HG02885 (cell line): ENCODE data around the gene NDEL1.

Experiments used
- ATAC-seq: cut with Tn5 transposase; IDR thresholded peaks from one replicate; pipeline ENCODE4 v1.9.1; 2021; ENCODE audit warnings: mild to moderate bottlenecking; ENCODE audit not compliant: unreplicated experiment, poor library complexity

The NDEL1 gene

GRCh38 chr17:8475227-8475626 is 39.5 kb downstream of the NDEL1 start:
- ATAC-seq = no peak

- ATAC-seq = no peak
Observed at GRCh38 chr17:8475781-8476180, 40.1 kb downstream of the NDEL1 start.

DNA sequence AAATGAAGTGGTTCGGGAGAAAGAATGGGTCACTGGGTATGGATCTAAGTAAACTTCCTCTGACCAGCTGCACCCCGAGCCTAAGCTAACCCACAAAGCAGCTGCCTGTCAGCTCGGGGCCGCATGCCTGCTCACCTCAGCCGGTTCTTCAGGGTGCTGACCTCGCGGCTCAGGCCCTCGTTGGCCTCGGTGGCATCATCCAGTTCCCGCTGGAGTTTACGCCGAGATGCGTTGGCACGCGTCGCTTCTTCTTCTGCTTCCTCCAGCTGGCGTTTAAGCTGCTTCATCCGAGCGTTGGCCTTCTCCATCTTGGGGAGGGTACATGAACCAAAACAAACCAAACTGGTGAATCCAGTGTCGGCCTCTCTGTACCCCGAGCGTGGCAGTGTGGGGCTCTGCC is 41.1 kb downstream of the NDEL1 start:
- ATAC-seq = no peak

DNA sequence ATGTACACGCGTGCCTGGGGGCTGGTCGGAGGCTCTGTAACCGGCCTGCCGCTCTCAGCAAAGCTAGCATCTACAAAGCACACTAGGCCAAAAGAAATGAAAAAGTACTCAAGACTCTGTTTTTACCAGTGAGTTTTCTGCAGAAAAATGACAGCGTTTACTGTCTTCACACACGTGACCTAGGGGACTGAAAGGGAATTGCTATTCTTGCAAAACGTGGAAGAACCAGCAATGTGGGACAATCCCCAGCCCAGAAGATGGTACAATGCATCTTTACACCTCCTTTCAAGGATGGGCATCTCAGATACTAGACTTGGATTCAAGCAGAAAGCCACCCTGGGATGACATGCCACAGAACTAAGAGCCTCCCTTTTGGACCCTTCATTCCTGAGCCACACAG is 41.5 kb downstream of the NDEL1 start:
- ATAC-seq = no peak

DNA sequence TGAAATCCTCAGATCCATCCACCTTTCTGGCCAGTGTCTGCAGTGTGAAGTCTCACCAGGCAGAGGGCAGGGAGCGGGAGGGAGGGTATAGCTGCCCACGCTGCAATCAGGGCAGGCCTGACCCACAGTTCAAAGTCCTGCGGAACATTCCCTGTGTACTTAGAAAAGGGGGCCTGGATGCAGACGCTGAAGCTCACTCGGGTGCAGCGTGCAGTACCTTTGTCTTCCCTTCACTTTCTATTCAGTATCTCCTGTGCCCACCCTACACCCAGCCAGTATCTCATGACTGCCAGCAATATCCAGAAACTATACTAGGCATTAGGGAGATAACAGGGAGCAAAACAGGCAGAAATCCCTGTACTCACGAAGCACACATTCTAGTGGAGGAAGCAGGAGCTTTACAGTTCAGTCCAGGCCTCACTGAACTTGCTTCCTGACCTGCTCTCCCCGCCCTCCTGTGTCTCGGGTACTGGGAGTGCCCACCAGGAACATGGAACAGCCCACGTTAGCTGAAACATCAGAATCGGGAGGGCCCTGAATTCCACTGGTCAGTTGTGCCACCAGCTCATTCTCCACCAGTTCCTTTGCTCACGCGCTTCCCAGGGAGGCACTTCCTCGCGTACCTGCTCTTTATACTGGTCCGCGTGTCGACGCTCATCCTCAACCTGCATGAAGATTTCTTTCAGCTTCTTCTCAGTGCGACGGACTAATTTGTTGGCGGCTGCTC is 42.2 kb downstream of the NDEL1 start:
- no peak for ATAC-seq

GRCh38 chr17:8479431-8479947 is 43.8 kb downstream of the NDEL1 start:
- ATAC-seq = no peak

DNA sequence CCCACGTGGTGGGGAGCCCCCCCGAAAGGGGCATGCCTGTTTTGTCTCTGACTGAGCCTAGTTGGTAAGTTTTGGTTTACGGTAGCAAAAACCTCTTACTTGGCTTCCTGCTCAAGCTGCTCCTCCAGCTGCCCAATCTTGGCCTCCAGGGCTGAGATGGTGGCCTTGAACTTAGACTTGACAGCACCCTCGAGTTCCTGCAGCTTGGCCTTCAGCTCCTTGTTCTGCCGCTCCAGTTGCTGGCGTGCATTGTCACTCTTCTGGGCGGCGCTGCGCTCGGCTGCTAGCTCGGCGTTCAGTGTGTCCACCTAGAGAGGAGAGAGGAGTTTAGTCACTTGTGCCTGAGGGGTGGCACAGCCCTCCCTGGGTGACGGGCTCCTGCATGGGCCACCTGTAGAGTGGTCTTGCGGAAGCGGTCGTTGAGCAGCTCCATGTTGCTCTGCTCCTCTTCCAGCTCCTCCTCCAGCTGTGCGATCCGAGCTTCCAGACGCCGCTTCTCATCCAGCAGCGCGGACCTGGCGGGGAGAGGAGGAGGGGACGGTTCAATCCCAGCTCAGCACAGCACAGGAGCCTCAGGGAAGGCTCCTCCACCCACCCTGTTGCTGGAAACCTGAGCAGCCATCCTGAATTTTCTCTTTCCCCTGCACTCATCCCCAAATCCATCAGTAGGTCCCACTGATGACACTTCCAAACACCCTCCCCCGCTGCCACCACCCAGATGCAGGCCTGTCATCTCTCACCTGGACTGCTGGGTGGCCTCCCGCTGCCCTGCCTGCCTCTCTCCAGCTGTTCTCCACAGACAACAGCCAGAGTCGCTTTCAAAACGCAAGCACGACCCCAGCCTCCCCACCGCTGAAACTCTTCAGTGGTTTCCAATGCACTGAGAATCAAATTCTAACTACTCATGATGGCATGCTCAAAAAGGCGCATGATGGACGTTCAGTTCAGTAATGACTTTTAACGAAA is 44.6 kb downstream of the NDEL1 start:
- ATAC-seq = no peak

- no peak for ATAC-seq
Observed at GRCh38 chr17:8481089-8481488, 45.4 kb downstream of the NDEL1 start.

GRCh38 chr17:8481703-8482102 is 46.0 kb downstream of the NDEL1 start:
- ATAC-seq = no peak

- no peak for ATAC-seq
Observed at GRCh38 chr17:8482546-8482945, 46.9 kb downstream of the NDEL1 start.

DNA sequence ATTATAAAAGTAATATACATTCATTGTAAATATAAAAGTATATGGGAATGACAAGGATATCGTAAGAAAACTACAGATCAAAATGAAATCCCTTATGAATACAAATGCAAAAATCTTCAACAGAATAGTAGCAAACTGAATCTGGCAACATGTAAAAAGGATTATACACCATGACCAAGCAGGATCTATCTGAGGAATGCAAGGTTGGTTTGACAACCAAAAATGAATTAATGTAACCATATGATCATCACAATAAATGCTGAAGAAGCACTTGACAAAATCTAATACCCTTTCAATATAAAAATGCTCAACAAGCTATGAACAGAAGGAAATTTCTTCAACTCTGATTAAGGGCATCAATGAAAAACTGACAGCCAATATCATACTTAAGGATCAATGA is 48.8 kb downstream of the NDEL1 start:
- no peak for ATAC-seq

DNA sequence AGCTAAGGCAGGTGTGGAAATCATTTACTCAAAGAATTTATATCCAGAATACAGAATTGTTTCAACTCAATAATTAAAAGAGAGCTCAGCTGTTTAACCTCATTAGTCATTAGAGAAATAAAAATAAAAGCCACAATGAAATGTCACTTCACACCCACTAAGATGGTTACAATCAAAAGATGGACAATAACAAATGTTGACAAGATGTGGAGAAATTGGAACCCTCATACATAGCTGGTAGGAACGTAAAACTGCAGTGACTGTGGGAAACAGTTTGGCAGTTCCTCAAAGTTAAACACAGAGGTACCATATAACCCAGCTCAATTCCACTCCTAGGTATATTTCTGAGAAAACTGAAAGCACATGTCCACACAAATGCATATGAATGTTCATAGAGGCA is 49.8 kb downstream of the NDEL1 start:
- no peak for ATAC-seq

DNA sequence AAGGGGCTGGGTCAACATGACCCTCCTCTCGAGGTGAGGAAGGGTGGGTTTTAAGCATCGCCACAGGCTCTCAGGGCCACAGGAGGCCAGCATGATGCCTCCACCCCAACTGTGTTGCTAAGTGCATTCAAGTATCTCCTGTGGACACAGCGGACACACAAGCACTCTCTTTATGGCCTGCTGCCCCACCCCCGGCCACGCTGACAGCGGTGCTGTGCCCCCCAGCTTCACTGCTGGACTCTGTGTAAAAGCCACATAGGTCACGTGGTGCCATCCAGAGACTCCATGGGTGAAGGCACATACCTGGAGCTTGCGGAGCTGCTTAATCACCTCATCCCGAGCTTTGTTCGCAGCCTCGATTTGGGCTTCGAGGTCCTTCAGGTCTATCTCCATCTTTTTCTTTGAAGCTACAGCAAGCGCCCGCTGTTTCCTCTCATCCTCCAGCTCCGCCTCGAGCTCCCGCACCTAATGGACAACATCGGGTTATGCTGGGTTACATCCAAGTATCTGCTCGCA is 51.5 kb downstream of the NDEL1 start:
- no peak for ATAC-seq

DNA sequence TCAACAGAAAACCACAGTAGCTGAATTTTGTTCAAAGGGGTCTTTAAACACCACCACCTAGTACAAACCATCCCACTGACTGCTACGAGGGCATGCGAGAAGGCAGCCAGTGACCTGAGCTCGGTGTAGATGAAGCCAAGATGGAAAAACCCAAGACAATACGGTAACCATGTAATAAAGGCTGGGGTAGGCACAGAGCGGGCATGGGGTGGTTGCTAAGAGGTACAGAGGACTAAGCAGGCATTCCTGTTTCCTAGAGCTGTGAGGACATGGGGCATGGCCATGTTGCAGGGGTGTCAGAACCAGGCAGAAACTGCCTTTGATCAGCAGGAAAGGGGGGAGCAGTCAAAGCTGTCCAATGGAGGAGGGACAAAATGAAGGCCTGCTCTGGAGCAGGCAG is 52.1 kb downstream of the NDEL1 start:
- ATAC-seq = no peak

GRCh38 chr17:8488491-8488890 is 52.8 kb downstream of the NDEL1 start:
- ATAC-seq = no peak

GRCh38 chr17:8488901-8489300 is 53.2 kb downstream of the NDEL1 start:
- ATAC-seq = no peak

DNA sequence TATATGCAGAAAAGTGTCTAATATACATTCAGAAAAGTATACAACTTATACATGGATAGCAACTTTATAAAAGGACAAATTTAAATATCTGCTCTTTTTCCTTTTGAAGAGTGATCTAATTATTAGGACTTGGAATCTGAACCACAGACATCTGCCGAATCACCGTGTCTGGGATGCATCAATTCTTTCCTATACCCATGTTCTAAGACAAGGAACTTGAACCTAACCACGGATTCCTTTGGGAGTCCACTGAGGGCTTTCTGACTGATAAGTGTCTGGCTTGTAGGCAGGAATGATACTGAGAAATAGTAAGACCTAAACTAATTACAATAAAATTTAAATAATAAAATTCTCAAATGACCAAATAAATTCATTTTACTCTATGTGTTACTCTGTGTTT is 54.2 kb downstream of the NDEL1 start:
- no peak for ATAC-seq

GRCh38 chr17:8490256-8491023 is 54.8 kb downstream of the NDEL1 start:
- ATAC-seq = no peak

GRCh38 chr17:8492121-8492520 is 56.4 kb downstream of the NDEL1 start:
- ATAC-seq = no peak

- no peak for ATAC-seq
Observed at GRCh38 chr17:8494021-8494420, 58.3 kb downstream of the NDEL1 start.
